ENCODE data around the gene NUDT14.

The NUDT14 gene

DNA sequence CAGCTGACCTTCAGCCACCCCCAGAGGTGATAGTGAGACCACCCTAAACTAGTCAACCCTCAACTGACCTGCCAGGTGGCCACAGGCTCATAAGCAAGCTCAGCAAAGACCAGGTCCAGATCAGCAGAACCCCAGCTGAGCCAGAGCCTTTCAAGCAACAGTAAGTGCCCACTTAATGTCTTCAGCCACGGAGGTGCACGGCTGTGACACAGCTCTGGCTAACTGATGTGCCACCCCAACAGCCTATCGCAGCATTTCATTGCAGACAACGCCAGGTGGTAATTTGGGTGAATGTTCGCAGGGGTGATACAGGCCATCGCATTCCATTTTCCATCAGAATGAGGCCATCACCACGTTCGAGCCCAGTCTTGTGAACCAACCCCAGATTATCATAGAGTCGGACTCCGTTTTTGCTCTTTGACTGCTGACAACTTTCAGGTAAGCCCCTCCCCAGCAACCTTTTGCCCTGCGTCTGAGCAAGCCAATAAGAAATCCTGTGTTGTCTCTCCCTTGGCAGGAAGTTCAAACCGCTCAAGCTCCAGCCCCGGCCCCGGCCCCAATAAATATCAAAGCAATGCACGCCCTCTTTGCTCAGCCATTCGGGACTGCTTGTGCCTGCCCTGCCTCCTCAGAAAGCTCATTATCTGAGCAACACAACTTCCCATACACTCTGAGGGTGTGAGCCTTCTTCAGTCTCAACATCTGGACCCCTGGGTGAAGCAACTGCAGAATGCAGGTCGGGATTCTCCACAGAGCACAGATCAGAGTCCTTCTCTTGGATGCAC lies 56.9 kb downstream of the NUDT14 start:
- H3K27ac ChIP-seq (ENCODE audit: poor library complexity, severe bottlenecking): no peak overlapping the region
- H3K4me1 ChIP-seq (ENCODE audit: insufficient read depth, poor library complexity, severe bottlenecking): peaks cover 3% of the 10 kb centered on the region
- TF ChIP-seq, protein P1, sequence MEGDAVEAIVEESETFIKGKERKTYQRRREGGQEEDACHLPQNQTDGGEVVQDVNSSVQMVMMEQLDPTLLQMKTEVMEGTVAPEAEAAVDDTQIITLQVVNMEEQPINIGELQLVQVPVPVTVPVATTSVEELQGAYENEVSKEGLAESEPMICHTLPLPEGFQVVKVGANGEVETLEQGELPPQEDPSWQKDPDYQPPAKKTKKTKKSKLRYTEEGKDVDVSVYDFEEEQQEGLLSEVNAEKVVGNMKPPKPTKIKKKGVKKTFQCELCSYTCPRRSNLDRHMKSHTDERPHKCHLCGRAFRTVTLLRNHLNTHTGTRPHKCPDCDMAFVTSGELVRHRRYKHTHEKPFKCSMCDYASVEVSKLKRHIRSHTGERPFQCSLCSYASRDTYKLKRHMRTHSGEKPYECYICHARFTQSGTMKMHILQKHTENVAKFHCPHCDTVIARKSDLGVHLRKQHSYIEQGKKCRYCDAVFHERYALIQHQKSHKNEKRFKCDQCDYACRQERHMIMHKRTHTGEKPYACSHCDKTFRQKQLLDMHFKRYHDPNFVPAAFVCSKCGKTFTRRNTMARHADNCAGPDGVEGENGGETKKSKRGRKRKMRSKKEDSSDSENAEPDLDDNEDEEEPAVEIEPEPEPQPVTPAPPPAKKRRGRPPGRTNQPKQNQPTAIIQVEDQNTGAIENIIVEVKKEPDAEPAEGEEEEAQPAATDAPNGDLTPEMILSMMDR (IDR thresholded peaks at IDR 0.05; ENCODE audit: poor library complexity, severe bottlenecking): no peak
- no peak overlapping the region for H3K4me3 ChIP-seq (ENCODE audit: severe bottlenecking)
- peaks cover 9% of the 10 kb centered on the region for H3K9me3 ChIP-seq (ENCODE audit: severe bottlenecking)
- no peaks in the 10 kb centered on the region for H3K36me3 ChIP-seq (ENCODE audit: low read depth)
- ATAC-seq (ENCODE audit: low read depth): no peak
- DNase-seq (ENCODE audit: low spot score): no peak
- peaks cover 20% of the 10 kb centered on the region for H3K27me3 ChIP-seq (ENCODE audit: insufficient read depth, poor library complexity, severe bottlenecking)

DNA sequence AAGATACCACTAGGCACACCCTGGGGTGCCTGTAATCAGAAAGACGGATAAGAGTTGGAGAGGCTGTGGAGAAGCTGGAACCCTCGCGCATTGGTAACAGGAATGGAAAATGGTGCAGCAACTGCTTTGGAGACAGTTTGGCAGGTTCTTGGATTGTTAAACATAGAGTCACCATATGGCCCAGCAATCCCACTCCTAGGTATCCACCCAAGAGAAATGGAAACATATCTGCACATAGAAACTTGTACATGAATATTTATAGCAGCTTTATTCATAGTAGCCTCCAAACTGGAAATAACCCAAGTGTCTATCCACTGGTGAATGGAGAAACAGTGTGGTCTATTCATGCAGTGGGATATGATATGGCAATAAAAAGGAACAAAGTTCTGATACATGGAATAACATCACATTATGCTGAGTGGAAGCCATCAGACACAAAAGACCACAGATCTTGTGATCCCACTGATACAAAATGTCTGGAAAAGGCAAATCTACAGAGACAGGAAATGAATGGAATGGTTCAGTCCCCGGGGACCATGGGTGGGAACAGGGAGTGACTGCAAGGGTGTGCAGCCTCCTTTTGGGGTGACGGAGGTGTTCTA lies 57.9 kb downstream of the NUDT14 start:
- H3K4me3 ChIP-seq (ENCODE audit: severe bottlenecking): no peak overlapping the region
- peaks cover 9% of the 10 kb centered on the region for H3K9me3 ChIP-seq (ENCODE audit: severe bottlenecking)
- TF ChIP-seq, protein P1 (IDR thresholded peaks at IDR 0.05; ENCODE audit: poor library complexity, severe bottlenecking): no peak
- peaks cover 13% of the 10 kb centered on the region for H3K4me1 ChIP-seq (ENCODE audit: insufficient read depth, poor library complexity, severe bottlenecking)
- peaks cover 20% of the 10 kb centered on the region for H3K27me3 ChIP-seq (ENCODE audit: insufficient read depth, poor library complexity, severe bottlenecking)
- no peak overlapping the region for H3K27ac ChIP-seq (ENCODE audit: poor library complexity, severe bottlenecking)
- DNase-seq (ENCODE audit: low spot score): no peak
- no peaks in the 10 kb centered on the region for H3K36me3 ChIP-seq (ENCODE audit: low read depth)
- ATAC-seq (ENCODE audit: low read depth): no peak

All from RWPE2 (cell line).